Measurements from ENCODE around the gene GRM4.

Gene GRM4

DNA sequence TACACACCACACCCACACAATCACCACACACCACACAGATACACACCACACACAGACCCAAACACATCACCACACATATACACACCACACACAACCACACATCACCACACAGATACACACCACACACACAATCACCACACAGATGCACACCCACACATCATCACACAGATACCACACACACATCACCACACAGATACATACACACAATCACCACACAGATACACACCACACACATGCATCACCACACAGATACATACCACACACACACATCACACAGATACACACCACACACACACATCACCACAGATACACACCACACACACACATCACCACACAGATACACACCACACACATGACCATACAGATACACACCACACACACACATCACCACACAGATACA is 73.2 kb downstream of the GRM4 start:
- no peak overlapping the region for H3K27ac ChIP-seq
- no peaks in the 10 kb centered on the region for H3K79me2 ChIP-seq (ENCODE audit: insufficient read depth, low read depth)
- TF ChIP-seq, protein P1, sequence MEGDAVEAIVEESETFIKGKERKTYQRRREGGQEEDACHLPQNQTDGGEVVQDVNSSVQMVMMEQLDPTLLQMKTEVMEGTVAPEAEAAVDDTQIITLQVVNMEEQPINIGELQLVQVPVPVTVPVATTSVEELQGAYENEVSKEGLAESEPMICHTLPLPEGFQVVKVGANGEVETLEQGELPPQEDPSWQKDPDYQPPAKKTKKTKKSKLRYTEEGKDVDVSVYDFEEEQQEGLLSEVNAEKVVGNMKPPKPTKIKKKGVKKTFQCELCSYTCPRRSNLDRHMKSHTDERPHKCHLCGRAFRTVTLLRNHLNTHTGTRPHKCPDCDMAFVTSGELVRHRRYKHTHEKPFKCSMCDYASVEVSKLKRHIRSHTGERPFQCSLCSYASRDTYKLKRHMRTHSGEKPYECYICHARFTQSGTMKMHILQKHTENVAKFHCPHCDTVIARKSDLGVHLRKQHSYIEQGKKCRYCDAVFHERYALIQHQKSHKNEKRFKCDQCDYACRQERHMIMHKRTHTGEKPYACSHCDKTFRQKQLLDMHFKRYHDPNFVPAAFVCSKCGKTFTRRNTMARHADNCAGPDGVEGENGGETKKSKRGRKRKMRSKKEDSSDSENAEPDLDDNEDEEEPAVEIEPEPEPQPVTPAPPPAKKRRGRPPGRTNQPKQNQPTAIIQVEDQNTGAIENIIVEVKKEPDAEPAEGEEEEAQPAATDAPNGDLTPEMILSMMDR (conservative IDR thresholded peaks at IDR 0.05; ENCODE audit: low read depth, low read length): no peak
- no peak overlapping the region for H3K9ac ChIP-seq
- no peaks in the 10 kb centered on the region for H3K36me3 ChIP-seq (ENCODE audit: insufficient read depth)
- no peak overlapping the region for H2AFZ ChIP-seq (ENCODE audit: low read depth)
- H3K27me3 ChIP-seq (ENCODE audit: insufficient read depth, low read depth): peaks cover 30% of the 10 kb centered on the region
- no peaks in the 10 kb centered on the region for H4K20me1 ChIP-seq (ENCODE audit: insufficient read depth)
- H3K4me3 ChIP-seq (IDR thresholded peaks at IDR 0.05; ENCODE audit: insufficient read depth, low read depth, low read length): no peak overlapping the region
- H3K4me1 ChIP-seq (ENCODE audit: low read depth, poor library complexity, severe bottlenecking): no peaks in the 10 kb centered on the region
- no peak overlapping the region for H3K4me2 ChIP-seq

DNA sequence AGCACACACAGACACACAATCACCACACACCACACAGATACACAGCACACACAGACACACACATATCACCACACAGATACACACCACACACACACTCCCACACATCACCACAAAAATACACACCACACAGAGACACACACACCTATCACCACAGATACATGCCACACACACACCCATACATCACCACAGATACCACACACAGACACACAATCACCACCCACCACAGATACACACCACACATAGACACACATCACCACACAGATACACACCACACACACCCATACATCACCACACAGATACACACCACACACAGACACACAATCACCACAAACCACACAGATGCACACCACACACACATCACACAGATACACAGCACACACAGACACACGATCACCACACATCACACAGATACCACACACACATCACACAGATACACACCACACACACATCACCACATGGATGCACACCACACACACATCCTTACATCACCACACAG is 74.0 kb downstream of the GRM4 start:
- H3K4me3 ChIP-seq (IDR thresholded peaks at IDR 0.05; ENCODE audit: insufficient read depth, low read depth, low read length): no peak overlapping the region
- H3K79me2 ChIP-seq (ENCODE audit: insufficient read depth, low read depth): no peaks in the 10 kb centered on the region
- no peak overlapping the region for H3K27ac ChIP-seq
- no peak overlapping the region for H3K9ac ChIP-seq
- TF ChIP-seq, protein P1 (conservative IDR thresholded peaks at IDR 0.05; ENCODE audit: low read depth, low read length): no peak
- H3K36me3 ChIP-seq (ENCODE audit: insufficient read depth): no peaks in the 10 kb centered on the region
- H4K20me1 ChIP-seq (ENCODE audit: insufficient read depth): no peaks in the 10 kb centered on the region
- H2AFZ ChIP-seq (ENCODE audit: low read depth): no peak overlapping the region
- H3K4me2 ChIP-seq: no peak overlapping the region
- H3K27me3 ChIP-seq (ENCODE audit: insufficient read depth, low read depth): peaks cover 34% of the 10 kb centered on the region
- no peaks in the 10 kb centered on the region for H3K4me1 ChIP-seq (ENCODE audit: low read depth, poor library complexity, severe bottlenecking)

- Histone ChIP-seq H3K36me3 (ENCODE audit: insufficient read depth) (no peaks in the 10 kb centered on the region), H4K20me1 (ENCODE audit: insufficient read depth) (no peaks in the 10 kb centered on the region), H3K4me1 (ENCODE audit: low read depth, poor library complexity, severe bottlenecking) (no peaks in the 10 kb centered on the region), H3K27me3 (ENCODE audit: insufficient read depth, low read depth) (peaks cover 37% of the 10 kb centered on the region), H3K9ac (no peak overlapping the region), H2AFZ (ENCODE audit: low read depth) (no peak overlapping the region), H3K4me2 (no peak overlapping the region), H3K79me2 (ENCODE audit: insufficient read depth, low read depth) (no peaks in the 10 kb centered on the region), H3K4me3 (IDR thresholded peaks at IDR 0.05; ENCODE audit: insufficient read depth, low read depth, low read length) (no peak overlapping the region), H3K27ac (no peak overlapping the region)
- TF ChIP-seq, protein P1 (conservative IDR thresholded peaks at IDR 0.05; ENCODE audit: low read depth, low read length): no peak
Measured at GRCh38 chr6:34071136-34071883, 74.6 kb downstream of the GRM4 start.

- Histone ChIP-seq H3K4me3 (IDR thresholded peaks at IDR 0.05; ENCODE audit: insufficient read depth, low read depth, low read length) (no peak overlapping the region), H4K20me1 (ENCODE audit: insufficient read depth) (no peaks in the 10 kb centered on the region)
Measured at GRCh38 chr6:34070315-34071135, 75.4 kb downstream of the GRM4 start.

More at GRCh38 chr6:34070315-34071135, 75.4 kb downstream of the GRM4 start:
- Histone ChIP-seq H3K9ac (no peak overlapping the region), H3K79me2 (ENCODE audit: insufficient read depth, low read depth) (no peaks in the 10 kb centered on the region), H3K36me3 (ENCODE audit: insufficient read depth) (no peaks in the 10 kb centered on the region), H3K4me1 (ENCODE audit: low read depth, poor library complexity, severe bottlenecking) (no peaks in the 10 kb centered on the region), H3K27ac (no peak overlapping the region), H3K4me2 (no peak overlapping the region), H3K27me3 (ENCODE audit: insufficient read depth, low read depth) (peaks cover 39% of the 10 kb centered on the region), H2AFZ (ENCODE audit: low read depth) (no peak overlapping the region)
- TF ChIP-seq, protein P1 (conservative IDR thresholded peaks at IDR 0.05; ENCODE audit: low read depth, low read length): no peak
